GM21381 (cell line): ENCODE measurements around the gene PRKCE.

Experiments used
- ATAC-seq: cut with Tn5 transposase; IDR thresholded peaks from one replicate; pipeline ENCODE4 v1.9.1; 2021; ENCODE audit warnings: mild to moderate bottlenecking, moderate library complexity; ENCODE audit not compliant: unreplicated experiment

The PRKCE gene

GRCh38 chr2:46230115-46230571 lies 578.7 kb downstream of the PRKCE start:
- peak; percentile 57 for ATAC-seq

- no peak for ATAC-seq
These were observed 579.4 kb downstream of the PRKCE start for GRCh38 chr2:46230677-46231425.

- ATAC-seq, result no peak
These were observed 580.2 kb downstream of the PRKCE start for GRCh38 chr2:46231721-46232120.

- ATAC-seq, result no peak
These were observed 581.4 kb downstream of the PRKCE start for GRCh38 chr2:46232860-46233259.

GRCh38 chr2:46236006-46236875 lies 584.8 kb downstream of the PRKCE start:
- no peak for ATAC-seq

GRCh38 chr2:46236876-46237859 lies 585.7 kb downstream of the PRKCE start:
- ATAC-seq, result no peak
